ENCODE data around the gene ABCB4. TPM values are rescaled to one million over a fixed set of nuclear protein-coding genes. Genes with fewer than 3 reads are reported as not detected.

ABCB4 gene
- total and polyA plus RNA-seq, 8 donors: 0.11 to 2.1 (median 0.22) TPM

DNA sequence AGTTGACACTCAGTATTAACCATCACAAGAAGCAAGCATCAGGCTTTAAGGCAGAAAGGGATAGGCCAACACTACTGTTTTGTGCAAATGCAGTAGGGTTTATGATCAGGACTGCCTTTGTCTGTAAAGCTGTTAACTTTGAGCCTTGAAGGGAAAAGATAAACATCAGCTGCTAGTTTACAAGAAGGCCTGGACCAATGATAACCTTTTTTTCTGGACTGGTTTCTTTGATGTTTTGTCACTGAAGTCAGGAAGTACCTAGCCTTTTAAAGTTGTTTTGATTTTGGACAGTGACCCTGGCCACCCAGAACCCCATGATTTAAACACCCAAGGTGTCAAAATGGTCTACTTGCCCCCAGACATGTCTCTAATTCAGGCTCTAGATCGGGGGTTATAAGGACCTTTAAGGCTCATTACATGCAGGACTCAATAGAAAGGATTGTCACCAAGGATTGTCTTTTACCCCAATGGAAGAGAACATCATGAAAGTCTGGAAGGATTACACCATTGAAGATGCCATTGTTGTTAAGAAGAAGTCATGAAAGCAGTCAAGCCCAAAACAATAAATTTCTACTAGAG, 79.9 kb downstream of the ABCB4 start:
- H3K36me3 ChIP-seq: peaks cover 0 to 5% (median 0%) of the 10 kb centered on the region in 3 donors
- intact Hi-C loops (cut with DNase I): no loop called here
- no peaks in the 10 kb centered on the region for H3K9me3 ChIP-seq
- no peak overlapping the region for H3K4me3 ChIP-seq
- no peak for ATAC-seq
- TF ChIP-seq CTCF (IDR thresholded peaks at IDR 0.05): no peak
- no peak for FAIRE-seq
- H3K27me3 ChIP-seq: no peaks in the 10 kb centered on the region
- no peak for DNase-seq
- no peak overlapping the region for H3K27ac ChIP-seq
- H3K4me1 ChIP-seq: no peaks in the 10 kb centered on the region
- 85 to 95% methylated on average over 1 of the region's 1 CpG for WGBS, 2 donors

- Histone ChIP-seq H3K4me3 (no peak overlapping the region), H3K4me1 (no peaks in the 10 kb centered on the region), H3K9me3 (no peaks in the 10 kb centered on the region), H3K36me3 (peaks cover 0 to 5% (median 0%) of the 10 kb centered on the region in 3 donors), H3K27ac (no peak overlapping the region), H3K27me3 (no peaks in the 10 kb centered on the region)
- TF ChIP-seq CTCF (IDR thresholded peaks at IDR 0.05): no peak
- DNase-seq (no peak), ATAC-seq (no peak), FAIRE-seq (no peak)
- intact Hi-C loops (cut with DNase I): no loop called here
- WGBS, 2 donors: 92 to 94% methylated on average over 8 of the region's 8 CpGs
Measured at GRCh38 chr7:87391020-87391701, 84.3 kb downstream of the ABCB4 start.

- WGBS, 2 donors: 83 to 87% methylated on average over 5 of the region's 5 CpGs
Measured at GRCh38 chr7:87380905-87381304, 94.6 kb downstream of the ABCB4 start.

DNA sequence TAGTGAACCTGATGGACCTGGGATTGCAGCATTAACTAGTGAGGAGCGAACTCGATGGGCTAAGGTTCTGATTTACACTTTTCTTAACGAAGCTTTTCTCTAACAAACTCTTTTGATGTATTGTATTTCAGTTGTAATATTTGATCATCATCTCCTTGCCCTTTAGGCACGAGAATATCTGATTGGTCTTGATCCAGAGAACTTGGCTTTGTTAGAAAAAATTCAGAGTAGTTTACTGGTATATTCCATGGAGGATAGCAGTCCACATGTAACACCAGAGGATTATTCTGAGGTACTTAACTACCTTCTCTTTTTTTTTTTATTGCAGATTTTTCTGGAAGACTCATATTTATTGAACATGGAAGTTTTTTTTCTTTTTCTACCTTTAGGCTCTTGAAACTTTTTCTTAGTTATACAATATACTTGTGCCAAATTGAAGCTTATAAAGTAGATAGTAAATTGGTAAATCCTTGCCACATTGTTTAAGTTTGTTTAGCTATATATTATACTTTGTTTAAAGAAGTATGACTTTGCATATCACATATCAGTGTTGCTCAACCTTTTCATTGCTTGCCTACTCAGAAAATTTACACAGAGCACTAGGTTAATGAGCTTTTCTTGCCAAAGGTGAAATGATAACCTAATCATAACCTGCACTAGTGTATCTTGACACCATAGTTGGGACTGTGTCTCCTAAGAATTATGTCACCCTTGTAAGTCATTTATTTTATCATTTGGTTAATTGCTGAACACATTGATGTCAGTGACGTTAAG, 99.6 kb downstream of the ABCB4 start:
- DNase-seq: no peak
- H3K27me3 ChIP-seq: no peaks in the 10 kb centered on the region
- no peak for ATAC-seq
- no peaks in the 10 kb centered on the region for H3K36me3 ChIP-seq
- no peak for TF ChIP-seq CTCF (IDR thresholded peaks at IDR 0.05)
- no peak overlapping the region for H3K4me3 ChIP-seq
- no peak for FAIRE-seq
- 63 to 64% methylated on average over 5 of the region's 5 CpGs for WGBS, 2 donors
- intact Hi-C loops (cut with DNase I): no loop called here
- H3K4me1 ChIP-seq: no peaks in the 10 kb centered on the region
- H3K9me3 ChIP-seq: no peaks in the 10 kb centered on the region
- H3K27ac ChIP-seq: no peak overlapping the region

More at GRCh38 chr7:87380905-87381304, 94.6 kb downstream of the ABCB4 start:
- H3K27ac ChIP-seq: no peak overlapping the region
- intact Hi-C loops (cut with DNase I): no loop called here
- no peaks in the 10 kb centered on the region for H3K4me1 ChIP-seq
- TF ChIP-seq CTCF (IDR thresholded peaks at IDR 0.05): no peak
- no peaks in the 10 kb centered on the region for H3K9me3 ChIP-seq
- no peak for ATAC-seq
- no peaks in the 10 kb centered on the region for H3K27me3 ChIP-seq
- no peak for DNase-seq
- no peak for FAIRE-seq
- no peak overlapping the region for H3K4me3 ChIP-seq
- no peaks in the 10 kb centered on the region for H3K36me3 ChIP-seq
